ENCODE measurements around the gene PKP1. TPM values are rescaled to one million over a fixed set of nuclear protein-coding genes. Genes with fewer than 3 reads are reported as not detected.

PKP1 gene
- total RNA-seq, 1 donor from 2014 or later, result not detected

GRCh38 chr1:201334325-201335173 is 51.2 kb downstream of the PKP1 start:
- DNase-seq (ENCODE audit: low spot score, unreplicated experiment), result no peak
- Mint-ChIP-seq H3K36me3 (ENCODE audit: insufficient read depth) (no peaks in the 10 kb centered on the region), H3K27ac (no peak overlapping the region), H3K4me3 (ENCODE audit: low read depth) (no peak overlapping the region), H3K4me1 (ENCODE audit: low read depth) (no peaks in the 10 kb centered on the region), H3K27me3 (peaks cover 30% of the 10 kb centered on the region), H3K9me3 (ENCODE audit: low read depth) (no peaks in the 10 kb centered on the region)
- TF ChIP-seq CTCF (IDR thresholded peaks at IDR 0.05; ENCODE audit: unreplicated experiment), result no peak

GRCh38 chr1:201335174-201335870 is 52.0 kb downstream of the PKP1 start:
- no peak for TF ChIP-seq CTCF (IDR thresholded peaks at IDR 0.05; ENCODE audit: unreplicated experiment)
- H3K36me3 Mint-ChIP-seq (ENCODE audit: insufficient read depth), result no peaks in the 10 kb centered on the region
- no peaks in the 10 kb centered on the region for H3K9me3 Mint-ChIP-seq (ENCODE audit: low read depth)
- H3K27me3 Mint-ChIP-seq, result peaks cover 22% of the 10 kb centered on the region
- no peak overlapping the region for H3K4me3 Mint-ChIP-seq (ENCODE audit: low read depth)
- H3K4me1 Mint-ChIP-seq (ENCODE audit: low read depth), result no peaks in the 10 kb centered on the region
- DNase-seq (ENCODE audit: low spot score, unreplicated experiment), result no peak
- H3K27ac Mint-ChIP-seq, result no peak overlapping the region

DNA sequence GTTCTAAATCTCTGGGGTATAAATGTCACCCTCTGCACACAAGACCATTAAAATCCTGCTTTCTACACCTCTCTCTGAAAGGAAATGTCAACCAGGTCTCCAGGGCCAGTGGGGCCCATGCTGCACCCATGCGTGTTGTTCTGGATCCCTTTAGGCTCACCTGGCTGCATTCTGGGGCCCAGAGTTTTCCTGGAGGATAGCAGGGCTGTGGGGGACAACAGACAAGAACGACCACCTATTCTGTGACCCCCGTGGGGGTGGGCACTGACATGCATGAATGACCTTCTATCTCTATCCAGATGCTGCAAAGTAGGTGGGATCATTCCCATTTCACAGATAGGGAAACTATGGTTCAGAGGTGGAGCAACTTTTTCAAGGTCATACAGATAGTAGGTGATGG is 52.6 kb downstream of the PKP1 start:
- Mint-ChIP-seq H3K36me3 (ENCODE audit: insufficient read depth) (no peaks in the 10 kb centered on the region), H3K4me3 (ENCODE audit: low read depth) (no peak overlapping the region), H3K9me3 (ENCODE audit: low read depth) (no peaks in the 10 kb centered on the region), H3K27me3 (peaks cover 18% of the 10 kb centered on the region), H3K4me1 (ENCODE audit: low read depth) (no peaks in the 10 kb centered on the region), H3K27ac (no peak overlapping the region)
- DNase-seq (ENCODE audit: low spot score, unreplicated experiment), result no peak
- TF ChIP-seq CTCF (IDR thresholded peaks at IDR 0.05; ENCODE audit: unreplicated experiment), result no peak

GRCh38 chr1:201336711-201337450 is 53.6 kb downstream of the PKP1 start:
- no peak for TF ChIP-seq CTCF (IDR thresholded peaks at IDR 0.05; ENCODE audit: unreplicated experiment)
- Mint-ChIP-seq H3K27ac (no peak overlapping the region), H3K4me3 (ENCODE audit: low read depth) (no peak overlapping the region), H3K36me3 (ENCODE audit: insufficient read depth) (no peaks in the 10 kb centered on the region), H3K9me3 (ENCODE audit: low read depth) (peaks cover 6% of the 10 kb centered on the region), H3K27me3 (peaks cover 22% of the 10 kb centered on the region), H3K4me1 (ENCODE audit: low read depth) (no peaks in the 10 kb centered on the region)
- DNase-seq (ENCODE audit: low spot score, unreplicated experiment), result no peak

- DNase-seq (ENCODE audit: low spot score, unreplicated experiment), result no peak
- Mint-ChIP-seq H3K4me3 (ENCODE audit: low read depth) (no peak overlapping the region), H3K36me3 (ENCODE audit: insufficient read depth) (no peaks in the 10 kb centered on the region), H3K9me3 (ENCODE audit: low read depth) (peaks cover 6% of the 10 kb centered on the region), H3K27me3 (peaks cover 13% of the 10 kb centered on the region), H3K4me1 (ENCODE audit: low read depth) (no peaks in the 10 kb centered on the region), H3K27ac (no peak overlapping the region)
- TF ChIP-seq CTCF (IDR thresholded peaks at IDR 0.05; ENCODE audit: unreplicated experiment), result no peak
Measured at GRCh38 chr1:201341377-201341776, 58.1 kb downstream of the PKP1 start.

All from progenitor cell of endocrine pancreas (in vitro differentiated cells).